GM19324 (cell line): ENCODE data around the gene NCOR1.
"Not testable (repeated sequence)": the region's sequence is repeated elsewhere in the genome, so short reads cannot be mapped to it uniquely, and the experiment has no call there.

Experiments
- ATAC-seq: cut with Tn5 transposase; IDR thresholded peaks from one replicate; pipeline ENCODE4 v1.9.1; 2021; ENCODE audit warnings: mild to moderate bottlenecking, moderate library complexity; ENCODE audit not compliant: unreplicated experiment, low FRiP score

The NCOR1 gene

DNA sequence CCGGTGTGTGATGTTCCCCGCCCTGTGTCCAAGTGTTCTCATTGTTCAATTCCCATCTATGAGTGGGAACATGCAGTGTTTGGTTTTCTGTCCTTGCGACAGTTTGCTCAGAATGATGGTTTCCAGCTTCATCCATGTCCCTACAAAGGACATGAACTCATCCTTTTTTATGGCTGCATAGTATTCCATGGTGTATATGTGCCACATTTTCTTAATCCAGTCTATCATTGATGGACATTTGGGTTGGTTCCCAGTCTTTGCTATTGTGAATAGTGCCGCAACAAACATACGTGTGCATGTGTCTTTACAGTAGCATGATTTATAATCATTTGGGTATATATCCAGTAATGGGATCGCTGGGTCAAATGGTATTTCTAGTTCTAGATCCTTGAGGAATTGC, 63.0 kb downstream of the NCOR1 start:
- ATAC-seq = not testable (repeated sequence)

DNA sequence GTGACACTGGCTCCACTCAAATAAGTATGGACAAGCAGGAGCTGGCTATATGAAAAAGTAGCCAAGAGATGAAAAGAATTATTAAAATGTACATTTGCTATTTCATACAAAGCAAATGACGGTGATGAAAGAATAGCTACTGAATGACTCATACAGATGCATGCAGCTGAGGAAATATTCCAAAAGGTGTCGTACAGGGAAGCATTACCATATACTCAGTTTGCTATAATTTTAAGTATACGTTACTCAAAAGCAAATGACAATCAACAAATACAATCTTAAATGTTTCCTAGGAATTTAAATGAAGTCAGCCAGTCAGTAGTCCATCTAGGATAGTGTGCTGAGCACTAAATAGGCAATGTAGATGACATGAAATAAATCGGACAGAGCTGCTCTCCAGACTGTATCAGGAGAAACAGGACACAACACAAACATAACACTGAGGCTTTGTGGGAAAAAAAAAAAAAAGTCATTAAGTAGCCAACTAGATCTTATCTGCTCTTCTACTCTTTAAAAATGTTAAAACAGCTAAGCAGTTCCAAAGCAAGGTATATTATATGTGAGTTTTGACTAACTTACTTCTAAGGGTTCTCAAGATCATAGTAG, 65.0 kb downstream of the NCOR1 start:
- ATAC-seq = no peak

DNA sequence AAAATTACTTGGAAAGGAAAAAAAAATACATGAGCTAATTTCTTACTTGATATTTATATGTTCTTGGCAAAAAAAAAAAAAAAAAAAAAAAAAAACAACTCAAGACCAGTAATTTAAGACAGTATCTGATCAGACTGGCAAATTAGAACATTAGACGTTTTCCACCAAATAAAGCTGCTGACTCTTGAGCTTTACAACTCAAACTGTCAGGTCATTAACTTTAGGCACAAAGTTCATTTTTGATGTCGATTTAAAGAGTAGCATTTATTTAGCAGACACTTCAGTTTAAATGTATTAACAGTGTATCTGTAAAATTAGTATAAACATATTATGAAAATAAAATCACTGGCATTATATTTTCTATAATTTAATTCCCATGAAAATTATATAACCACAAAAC, 66.7 kb downstream of the NCOR1 start:
- no peak for ATAC-seq

DNA sequence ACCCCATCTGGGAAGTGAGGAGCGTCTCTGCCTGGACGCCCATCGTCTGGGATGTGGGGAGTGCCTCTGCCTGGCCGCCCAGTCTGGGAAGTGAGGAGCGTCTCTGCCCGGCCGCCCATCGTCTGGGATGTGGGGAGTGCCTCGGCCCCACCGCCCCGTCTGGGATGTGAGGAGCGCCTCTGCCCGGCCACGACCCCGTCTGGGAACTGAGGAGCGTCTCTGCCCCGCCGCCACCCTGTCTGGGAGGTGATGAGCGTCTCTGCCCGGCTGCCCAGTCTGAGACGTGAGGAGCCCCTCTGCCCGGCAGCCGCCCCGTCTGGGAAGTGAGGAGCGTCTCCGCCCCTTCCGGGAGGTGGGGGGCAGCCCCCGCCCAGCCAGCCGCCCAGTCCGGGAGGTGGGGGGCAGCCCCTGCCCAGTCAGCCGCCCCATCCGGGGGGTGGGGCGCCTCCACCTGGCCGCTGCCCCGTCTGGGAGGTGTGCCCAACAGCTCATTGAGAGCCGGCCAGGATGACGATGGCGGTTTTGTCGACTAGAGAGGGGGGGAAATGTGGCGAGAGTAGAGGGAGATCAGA, 69.9 kb downstream of the NCOR1 start:
- not testable (repeated sequence) for ATAC-seq

DNA sequence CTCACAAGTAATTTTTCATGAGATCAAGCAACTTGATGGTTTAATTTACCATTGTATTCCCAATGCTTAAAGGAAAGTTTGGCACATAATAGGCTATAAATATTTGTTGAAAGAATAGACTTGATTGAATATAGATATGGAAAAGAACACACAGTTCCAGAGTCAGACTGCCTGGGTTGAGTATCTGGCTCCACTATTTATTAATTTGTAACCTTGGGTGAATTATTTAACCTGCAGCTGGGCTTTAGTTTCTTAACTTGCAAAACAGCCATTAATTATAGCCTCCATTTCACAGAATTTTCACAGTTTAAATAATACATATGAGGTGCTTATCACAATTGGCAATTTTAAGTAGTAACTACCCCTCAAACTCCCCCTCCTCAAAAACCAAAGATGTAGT, 73.6 kb downstream of the NCOR1 start:
- ATAC-seq = no peak

DNA sequence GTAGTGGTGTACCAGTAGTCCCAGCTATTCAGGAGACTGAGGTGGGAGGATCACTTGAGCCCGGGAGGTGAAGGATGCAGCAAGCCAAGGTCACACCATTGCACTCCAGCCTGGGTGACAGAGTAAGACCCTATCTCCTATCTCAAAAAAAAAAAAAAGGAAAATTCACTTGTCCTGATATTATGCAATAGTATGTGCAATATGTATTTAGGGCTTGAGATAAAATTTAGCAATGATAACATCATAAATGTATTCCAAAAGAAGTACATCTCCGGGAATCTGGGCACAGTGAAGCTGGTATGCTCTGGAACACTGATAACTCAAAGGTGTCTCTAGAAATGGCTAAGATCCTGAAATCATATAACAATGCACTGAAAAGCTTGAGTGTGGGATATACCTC, 74.5 kb downstream of the NCOR1 start:
- ATAC-seq = no peak

DNA sequence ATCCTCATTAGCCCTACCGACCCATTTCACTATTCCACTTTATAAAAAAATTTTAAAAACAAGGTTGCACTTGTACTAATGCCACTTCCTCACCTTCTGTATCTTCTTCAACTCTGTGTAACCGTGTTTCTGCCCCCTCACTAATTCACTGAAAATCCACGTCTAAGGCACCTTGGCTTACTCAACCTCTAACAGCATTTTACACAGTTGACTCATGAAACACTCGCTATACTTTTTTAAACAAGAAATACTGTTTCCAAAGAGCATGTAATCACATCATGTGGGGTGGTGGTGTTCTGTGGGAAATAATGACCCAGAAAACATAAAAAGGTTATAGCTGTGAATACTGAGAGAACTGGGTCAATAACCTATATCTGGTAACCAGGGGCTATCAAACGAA, 79.9 kb downstream of the NCOR1 start:
- ATAC-seq = no peak

DNA sequence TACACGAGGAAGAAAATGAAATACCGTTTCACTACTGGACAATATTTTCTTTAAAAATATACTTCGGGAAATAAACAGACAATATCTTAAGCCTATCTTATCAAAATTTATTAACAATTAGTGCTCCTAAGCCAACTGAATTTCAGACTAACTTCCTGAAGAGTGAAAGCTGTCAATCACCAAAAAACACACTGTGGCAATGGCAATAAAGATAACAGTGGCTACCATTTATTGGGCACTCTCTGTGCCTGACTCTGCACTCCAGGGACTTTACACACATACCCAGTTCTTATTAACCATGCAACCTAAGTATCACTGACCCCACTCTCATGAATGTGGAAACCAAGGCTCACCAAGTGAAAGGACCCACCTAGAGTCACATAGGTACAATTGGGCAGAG, 83.7 kb downstream of the NCOR1 start:
- no peak for ATAC-seq

DNA sequence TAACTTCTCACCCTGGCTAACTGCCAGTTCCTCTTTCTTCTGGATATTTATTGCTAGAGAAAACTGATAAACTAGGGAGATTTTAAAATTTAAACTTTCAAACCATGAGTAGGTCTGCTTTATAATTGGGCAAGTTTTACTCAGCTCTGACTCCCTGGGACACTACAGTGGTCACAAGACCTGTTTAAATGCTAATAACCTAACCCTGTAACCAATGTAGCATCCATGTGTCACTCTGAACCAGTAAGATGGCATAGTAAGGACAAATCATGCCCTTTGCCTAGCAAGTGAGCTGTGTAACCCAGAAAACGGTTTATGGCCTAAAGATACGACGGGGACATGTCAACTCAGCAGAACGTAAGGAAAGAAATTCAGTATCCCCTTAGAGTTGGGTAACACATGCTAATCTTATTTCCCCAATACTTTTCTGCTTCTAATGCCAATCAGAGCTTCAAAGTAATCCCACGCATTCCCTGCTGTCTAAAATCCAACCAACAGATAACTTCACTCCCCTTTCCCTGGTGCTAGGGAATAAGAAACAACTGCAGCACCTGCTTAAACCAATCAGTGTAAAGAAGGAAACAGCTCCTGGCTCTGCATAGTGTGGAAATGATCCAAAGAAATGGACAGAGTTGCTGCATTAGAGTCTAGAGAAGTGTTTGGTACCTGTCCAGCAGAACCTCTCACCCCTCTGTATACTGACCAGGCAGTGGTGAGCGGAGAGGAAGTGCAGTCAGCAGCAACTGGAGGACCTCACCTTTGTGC, 85.7 kb downstream of the NCOR1 start:
- ATAC-seq = no peak

DNA sequence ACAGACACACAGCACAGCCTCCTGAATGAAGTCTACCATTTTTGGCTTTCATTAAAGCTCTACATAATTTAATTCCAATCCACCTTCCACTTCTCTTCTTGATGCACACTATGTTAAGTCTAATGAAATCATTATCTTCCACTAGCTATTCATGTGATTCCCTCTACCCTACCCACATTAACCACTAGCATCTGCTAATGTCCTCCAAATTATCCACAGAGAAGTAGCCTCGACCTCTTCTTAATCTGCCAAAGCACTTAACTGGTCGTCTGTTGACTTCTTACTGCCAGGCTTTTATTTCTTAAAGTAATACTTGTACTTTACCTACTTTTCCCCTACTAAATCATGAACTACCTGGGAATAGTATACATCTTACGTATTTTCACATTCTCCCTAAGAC, 91.8 kb downstream of the NCOR1 start:
- no peak for ATAC-seq

DNA sequence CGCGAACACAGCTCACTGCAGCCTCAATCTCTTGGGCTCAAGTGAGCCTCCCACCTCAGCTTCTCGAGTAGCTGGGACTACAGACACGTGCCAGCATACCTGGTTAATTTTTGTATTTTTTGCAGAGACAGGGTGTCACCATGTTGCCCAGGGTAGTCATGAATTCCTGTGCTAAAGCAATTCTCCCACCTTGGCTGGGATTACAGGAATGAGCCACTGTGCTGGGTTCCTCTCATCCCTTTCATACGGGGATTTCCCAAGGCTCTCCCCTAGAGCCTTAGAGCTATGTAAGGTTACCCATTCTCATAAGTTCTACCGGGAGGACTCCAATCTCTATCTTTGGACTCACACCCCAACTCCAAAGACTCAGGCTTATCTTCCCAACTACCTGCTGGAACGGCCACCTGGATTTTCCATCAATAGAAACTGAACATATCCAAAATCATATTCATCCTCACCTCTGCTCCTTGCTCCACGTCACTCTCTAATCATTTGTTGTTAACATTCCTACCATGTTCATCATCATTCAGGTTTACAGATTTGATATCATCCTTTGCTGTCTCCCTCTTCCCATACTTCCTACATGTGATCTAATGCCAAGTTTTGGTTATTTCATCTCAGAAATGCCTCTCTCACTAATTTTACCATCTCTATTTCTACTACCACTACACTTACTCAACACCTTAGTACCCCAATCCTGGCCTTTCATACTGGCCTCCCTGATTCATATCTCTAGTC, 92.5 kb downstream of the NCOR1 start:
- ATAC-seq = no peak

DNA sequence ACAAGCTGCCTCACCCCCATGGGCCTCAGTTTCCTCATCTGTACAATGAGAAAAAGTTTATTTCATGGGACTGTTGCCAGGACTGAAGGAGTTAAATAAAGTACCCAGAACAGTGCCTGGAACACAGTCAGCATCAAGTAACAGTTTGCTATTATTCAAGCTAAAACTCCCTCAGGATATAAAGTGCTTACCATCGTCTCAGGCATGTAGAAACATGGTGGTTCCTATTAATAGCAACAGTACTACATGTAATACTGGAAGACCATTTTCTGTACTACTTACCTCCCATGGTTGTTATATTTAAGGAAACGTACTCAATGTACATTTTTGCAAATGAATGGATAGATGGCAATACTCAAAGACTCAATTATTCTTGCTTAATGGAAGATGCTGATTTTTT, 93.4 kb downstream of the NCOR1 start:
- ATAC-seq = no peak

DNA sequence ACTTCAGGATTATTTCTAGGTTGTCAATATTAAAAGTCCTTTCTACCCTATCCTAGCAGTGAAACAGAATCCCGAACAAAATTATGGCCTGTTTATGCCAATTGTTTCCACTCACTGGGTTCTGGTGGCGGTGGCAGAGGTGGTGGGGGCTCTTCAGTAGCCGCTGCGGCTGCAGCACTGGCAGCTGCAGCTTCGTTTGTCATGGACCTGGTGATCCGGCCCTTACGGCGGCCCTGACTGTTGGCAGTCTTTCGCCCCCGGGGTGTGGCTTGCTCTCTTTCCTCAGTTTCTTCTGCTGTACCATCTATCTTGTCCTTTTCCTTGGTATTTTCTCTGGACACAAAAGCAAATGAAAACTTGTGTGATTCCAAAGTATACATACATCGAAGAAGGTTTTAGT, 94.4 kb downstream of the NCOR1 start:
- no peak for ATAC-seq

DNA sequence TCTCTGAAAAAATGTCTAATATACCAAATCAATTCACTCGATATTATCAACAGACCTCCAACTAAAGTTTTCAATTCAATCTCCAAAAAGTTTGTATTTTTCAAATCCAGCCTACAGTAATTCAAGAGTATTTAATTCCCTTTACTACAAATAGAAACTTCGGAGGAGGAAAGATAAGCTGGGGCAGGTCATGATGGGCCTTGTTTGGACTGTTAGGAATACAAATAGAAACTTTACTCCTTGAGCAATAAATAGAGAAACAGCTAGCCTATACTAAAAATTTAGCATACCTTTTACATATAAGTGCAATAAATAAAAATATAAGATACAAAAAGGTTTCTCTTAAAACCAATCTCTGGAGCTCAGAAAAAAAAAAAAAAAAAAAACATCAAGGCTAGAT, 98.2 kb downstream of the NCOR1 start:
- ATAC-seq = no peak

DNA sequence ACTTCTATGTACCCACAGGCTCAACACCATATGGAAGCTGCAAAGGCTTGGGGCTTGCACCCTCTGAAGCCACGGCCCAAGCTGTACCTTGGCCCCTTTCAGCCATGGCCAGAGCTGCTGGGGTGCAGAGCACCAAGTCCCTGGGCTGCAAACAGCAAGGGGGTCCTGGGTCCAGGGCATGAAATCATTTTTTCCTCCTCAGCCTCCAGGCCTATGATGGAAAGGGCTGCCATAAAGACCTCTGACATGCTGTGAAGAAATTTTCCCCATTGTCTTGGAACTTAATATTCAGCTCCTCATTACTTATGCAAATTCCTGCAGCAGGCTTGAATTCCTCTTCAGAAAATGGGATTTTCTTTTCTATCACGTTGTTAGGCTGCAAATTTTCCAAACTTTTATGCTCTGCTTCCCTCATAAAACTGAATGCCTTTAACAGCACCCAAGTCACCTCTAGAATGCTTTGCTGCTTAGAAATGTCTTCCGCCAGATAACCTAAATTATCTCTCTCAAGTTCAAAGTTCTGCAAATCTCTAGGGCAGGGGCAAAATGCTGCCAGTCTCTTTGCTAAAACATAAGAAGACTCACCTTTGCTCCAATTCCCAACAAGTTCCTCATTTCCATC, 100.1 kb downstream of the NCOR1 start:
- not testable (repeated sequence) for ATAC-seq

DNA sequence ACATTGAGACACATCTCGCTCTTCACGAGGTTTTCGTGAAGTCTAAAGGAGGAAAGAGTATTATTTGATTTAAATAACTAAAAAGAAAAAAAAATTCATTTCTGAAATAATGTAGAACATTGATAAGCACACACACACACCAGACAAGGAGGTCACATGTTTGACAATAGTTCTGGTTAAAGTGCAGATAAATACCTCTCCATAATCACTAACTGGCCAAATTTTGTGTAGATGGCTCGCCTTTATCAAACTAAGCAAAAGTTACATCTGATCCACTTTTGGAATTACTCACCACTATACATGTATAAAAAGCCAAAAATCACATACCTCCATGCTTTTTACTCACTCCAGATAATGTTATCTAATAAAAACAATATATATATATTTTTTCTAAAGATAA, 106.5 kb downstream of the NCOR1 start:
- ATAC-seq = no peak

DNA sequence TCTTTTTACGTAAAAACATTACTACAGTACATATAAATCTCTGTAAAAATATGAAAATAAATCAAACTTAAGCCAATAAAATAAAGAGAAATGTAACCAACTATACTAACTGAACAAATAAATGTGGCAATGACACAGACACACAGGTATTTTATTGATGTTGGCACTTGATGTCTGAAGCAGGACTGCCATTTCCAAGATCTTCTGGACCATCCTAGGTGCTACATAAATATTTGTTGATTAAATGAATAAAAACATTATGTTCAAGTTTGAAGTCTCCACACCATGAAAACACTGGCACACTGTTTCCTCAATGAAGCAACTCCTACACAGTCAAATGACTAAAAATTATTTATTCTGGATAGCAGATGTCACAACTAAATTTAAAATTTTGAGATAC, 106.9 kb downstream of the NCOR1 start:
- no peak for ATAC-seq

DNA sequence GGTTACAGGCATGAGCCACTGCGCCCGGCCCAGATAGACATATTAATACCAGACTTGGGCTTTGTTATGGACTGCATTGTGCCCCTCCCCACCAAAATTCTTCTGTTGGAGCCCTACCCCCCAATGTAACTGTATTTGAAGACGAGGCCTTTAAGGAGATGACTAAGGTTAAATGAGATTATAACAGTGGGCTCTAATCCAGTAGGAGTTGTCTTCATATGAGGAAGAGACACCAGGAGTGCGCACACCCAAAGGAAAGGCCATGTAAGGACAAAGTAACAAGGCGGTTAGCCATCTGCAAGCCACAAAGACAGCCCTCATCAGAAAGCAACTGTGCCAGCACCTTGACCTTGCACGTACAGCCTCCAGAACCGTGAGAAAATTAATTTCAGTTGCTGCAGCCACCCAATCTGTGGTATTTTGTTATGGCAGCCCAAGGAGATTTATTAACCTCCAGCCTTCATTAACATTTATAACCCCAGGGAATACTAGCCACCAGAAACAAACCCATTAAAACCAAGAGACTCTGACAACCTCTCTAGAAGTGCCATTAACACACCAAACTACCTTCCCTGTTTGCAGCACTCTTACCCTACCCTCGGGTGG, 108.1 kb downstream of the NCOR1 start:
- no peak for ATAC-seq

DNA sequence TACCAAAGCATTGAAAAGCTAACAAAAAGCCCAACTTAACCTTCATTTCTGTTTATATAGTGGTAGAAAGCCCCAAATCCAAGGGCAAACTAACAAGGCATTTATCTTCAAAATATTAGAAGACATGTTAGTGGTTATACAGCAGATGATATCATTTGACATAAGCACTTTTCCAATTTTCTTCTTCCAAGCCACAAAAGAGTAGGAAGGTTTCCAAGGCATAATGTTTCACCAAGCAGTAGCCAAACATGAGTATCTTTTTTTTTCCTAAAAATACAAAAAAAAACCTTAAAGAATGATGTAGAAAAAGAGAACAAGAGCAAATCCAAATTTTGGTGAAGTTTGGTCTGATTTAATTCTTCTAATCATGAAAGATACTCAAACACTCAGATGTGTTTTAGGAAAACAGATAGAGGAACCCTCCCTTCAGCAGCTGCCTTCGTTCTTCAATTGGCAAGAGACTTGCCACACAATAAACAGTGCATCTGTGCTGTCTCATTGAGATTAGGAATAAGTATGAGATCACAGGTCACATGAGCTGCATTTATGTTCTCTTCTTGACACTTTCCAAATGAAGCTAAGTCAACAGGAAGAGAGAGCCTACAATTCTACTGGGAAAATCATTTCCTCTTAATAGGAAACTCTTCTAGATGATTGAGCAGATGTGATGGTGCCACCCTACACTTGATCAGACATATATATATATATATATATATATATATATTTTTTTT, 109.0 kb downstream of the NCOR1 start:
- ATAC-seq = no peak

DNA sequence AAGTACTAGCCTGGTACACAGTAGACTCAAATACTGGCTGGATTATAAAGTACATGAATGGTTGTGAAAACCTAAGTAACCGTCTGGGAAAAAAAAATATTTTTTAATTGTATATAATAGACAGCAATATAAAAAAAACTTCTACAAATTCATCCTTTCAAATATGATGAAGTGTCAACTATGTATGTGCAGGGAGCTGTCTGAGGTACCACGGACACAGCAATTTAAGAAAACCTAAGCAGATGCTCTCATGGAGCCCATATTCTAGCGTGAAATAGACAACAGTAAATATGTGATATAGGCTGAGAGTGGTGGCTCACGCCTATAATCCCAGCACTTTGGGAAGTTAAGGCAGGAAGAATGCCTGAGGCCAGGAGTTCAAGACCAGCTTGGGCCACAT, 111.1 kb downstream of the NCOR1 start:
- ATAC-seq = no peak
